GM13977 (cell line): ENCODE results near the gene BET1L.

Experiments used
- DNase-seq: peaks from one replicate; pipeline ENCODE4 v3.0.0; 2012; ENCODE audit warnings: low spot score
- in situ Hi-C: fragments of 300-500 bp; cut with MboI; formaldehyde crosslinking; loops from one replicate; pipeline ENCODE4 v1.12.0; 2022; ENCODE audit warnings: low sequenced_read_pairs, low pct_unique_long_range_greater_than_20kb, mixed read lengths, inconsistent platforms; ENCODE audit not compliant: unreplicated experiment
- TF ChIP-seq, protein P1 (sequence below): IDR thresholded peaks from 2 replicates; pipeline ENCODE4 v1.5.1; 2012; ENCODE audit warnings: mild to moderate bottlenecking, control low read depth; ENCODE audit not compliant: insufficient read depth; ENCODE audit errors: extremely low read depth, missing control alignments

BET1L gene

DNA sequence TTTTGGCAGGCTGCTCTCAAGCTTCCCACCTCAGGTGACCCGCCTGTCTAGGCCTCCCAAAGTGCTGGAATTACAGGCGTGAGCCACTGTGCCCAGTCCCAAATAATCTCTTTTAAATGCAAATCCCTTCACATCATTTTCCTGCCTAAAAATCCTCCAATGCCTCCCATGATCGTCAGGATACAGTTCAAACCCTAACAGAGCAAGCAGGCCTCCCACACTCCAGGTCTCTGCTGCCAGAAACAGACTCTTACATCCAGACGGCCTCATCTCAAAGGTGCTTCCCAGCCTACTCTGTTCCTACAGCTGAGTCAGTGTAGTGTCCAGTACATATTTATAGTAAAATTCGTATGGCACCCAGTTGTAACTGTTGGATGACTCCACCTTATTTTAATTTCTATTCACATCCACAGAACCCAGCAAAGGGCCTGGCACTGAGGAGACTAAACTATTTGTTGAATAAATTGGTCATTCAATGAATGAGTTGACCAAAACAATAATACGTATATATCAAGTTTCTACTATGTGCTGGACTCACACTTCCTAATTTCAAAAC lies 20.7 kb upstream of the BET1L start:
- no peak for DNase-seq
- TF ChIP-seq, protein P1, sequence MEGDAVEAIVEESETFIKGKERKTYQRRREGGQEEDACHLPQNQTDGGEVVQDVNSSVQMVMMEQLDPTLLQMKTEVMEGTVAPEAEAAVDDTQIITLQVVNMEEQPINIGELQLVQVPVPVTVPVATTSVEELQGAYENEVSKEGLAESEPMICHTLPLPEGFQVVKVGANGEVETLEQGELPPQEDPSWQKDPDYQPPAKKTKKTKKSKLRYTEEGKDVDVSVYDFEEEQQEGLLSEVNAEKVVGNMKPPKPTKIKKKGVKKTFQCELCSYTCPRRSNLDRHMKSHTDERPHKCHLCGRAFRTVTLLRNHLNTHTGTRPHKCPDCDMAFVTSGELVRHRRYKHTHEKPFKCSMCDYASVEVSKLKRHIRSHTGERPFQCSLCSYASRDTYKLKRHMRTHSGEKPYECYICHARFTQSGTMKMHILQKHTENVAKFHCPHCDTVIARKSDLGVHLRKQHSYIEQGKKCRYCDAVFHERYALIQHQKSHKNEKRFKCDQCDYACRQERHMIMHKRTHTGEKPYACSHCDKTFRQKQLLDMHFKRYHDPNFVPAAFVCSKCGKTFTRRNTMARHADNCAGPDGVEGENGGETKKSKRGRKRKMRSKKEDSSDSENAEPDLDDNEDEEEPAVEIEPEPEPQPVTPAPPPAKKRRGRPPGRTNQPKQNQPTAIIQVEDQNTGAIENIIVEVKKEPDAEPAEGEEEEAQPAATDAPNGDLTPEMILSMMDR: no peak
- in situ Hi-C loops: no loop called here

DNA sequence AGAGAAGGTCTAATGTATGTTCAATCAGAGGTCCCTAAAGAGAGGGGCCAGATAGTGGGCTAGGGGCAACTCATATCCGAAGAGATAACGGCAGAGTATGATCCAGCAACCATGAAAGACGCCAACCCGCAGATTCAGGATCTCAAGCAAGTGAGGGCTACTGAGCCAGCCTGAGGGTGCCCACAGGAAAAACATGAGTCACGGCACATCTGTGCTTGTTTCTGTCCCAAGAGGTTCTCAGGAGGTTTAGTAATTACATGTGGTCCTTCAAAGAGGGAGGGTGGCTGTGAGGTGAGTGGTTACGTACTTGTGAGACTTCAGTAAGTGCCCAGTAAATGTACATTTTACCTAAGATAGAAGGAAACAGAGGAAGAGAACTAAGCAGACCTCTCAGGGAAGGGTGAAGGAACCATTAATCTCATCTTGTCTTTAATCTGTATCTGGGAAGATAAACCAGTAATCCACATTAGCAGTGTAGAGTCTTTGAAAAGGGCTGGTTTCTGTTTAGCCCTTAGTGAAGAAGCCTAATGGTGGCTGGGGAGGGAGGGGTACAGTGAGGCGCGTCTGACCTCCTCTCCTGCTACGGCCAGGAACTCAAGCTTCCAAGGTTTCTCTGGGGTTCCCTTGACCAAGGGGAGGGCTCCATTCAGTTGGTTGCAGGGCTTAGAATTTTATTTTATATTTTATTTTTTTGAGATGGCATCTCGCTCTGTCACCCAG lies 18.7 kb upstream of the BET1L start:
- in situ Hi-C loops: no loop called here
- no peak for DNase-seq
- TF ChIP-seq, protein P1: no peak

DNA sequence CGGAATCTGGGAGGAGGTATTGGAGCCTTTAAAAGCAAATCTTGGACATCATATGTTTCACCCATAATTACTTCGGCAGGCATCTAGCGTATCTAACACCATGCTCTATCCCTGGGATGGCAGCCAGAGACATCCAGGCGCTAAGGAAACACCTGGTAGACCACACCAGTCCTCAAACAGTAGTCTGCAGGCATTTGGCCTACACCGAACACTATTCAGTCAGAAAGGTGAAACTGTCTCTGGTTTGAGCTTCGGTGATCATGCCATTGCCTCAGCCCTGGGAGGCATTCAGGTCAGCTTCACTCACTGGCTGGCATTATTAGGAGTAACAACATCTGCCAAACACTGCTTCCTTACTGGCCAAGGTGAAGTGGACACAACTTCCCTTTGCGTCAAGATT lies 17.2 kb upstream of the BET1L start:
- DNase-seq: no peak
- TF ChIP-seq, protein P1: no peak
- in situ Hi-C loops: no loop called here

DNA sequence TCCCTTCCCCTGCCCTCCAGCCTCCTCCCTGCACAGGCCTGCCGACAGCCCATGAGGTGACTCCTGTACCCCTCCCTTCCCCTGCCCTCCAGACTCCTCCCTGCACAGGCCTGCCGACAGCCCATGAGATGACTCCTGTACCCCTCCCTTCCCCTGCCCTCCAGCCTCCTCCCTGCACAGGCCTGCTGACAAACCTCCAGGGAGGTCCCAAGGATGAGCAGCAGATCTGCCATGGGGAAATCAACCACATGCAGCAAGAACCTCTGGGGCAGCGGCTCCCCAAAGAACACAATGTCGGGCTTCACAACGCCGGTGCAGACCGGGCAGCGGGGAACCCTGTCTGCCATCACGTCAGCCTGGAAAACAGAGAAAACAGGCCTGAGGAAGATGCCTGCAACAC lies 16.7 kb upstream of the BET1L start:
- in situ Hi-C loops: no loop called here
- TF ChIP-seq, protein P1: no peak
- DNase-seq: no peak

DNA sequence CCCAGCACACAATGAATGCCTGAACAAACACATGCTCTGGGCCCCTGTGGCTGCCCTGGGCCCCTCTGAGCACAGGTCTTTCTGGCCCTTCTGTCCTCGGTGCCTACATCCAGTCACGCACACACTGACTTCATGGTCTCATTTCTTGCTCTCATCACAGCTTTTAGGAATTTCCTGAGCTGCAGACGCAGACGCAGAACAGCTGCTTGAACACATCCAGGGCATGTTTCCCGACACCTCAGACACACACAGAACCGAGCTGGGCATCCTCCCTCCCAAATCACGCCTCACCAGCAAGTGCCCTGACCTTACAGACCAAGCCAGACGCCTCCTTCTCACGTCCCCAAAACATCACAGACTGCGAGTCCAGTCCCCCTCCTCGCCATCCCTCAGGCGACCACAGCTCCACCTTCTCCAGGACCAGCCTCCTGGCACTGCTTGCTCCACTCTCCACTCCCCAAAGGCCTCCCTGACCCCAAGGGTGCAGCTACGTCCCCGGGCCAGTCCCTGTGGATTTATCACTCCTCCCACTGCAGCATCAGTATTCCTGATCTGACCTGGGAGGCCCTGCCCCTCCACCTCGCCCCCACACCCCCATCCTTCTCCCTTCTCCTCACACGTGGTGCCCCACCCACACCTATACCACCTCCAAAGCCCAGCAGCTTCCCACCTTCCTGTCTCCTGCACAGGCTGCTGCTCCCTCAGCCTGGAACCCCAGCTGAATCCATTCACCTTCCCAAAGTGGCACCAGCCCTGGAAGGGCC lies 16.0 kb upstream of the BET1L start:
- no peak for DNase-seq
- in situ Hi-C loops: no loop called here
- TF ChIP-seq, protein P1: no peak

DNA sequence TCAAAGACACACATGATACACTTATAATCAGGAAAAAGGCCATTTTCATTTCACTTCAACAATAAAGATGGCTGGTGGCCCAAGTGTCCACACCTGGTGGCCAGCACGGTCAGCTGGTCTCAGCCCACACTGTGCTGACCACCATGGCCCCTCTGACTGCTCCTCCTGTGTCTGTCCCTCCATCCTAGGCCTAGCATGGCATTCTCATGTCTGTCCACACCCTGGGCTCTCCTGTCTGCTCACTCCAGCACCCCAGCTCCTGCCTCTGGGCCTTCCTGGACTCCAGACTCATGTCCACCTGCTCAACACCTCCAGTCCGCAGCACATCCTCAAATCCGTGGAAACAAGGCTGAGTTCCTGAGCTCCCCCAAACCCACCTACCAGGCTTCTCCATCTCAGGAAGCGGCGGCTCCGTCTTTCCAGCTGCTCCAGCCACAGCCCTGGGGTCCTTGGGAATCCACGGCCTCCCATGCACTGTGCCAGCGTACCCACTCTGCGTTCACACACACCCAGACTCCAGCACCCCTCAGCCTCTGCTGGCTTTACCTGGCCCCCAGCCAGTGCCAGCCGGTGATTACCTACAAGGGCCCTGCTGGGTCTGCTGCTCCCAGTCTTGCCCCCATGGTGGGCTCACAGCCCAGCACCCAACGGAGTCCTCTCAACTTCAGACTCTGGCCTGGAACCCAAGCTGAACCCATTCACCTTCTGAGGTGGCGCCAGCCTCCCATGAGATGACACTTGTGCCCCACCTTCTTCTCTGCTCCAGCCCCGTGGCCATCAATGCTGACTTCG lies 15.0 kb upstream of the BET1L start:
- in situ Hi-C loops: no loop called here
- TF ChIP-seq, protein P1: no peak
- DNase-seq: no peak
